Duodenal mucosa (tissue), 2 donors: Measurements from ENCODE around the gene MAPK14.

ENCODE experiments used
- H3K27ac ChIP-seq: one replicate; pipeline ENCODE4 v1.7.0; 2013; ENCODE audit warnings: low read depth, low read length
- H3K27me3 ChIP-seq, 2 donors: one replicate each; pipeline ENCODE4 v1.7.0; 2013; ENCODE audit warnings: low read length in 2 of 2, control low read depth in 1 of 2; ENCODE audit not compliant: insufficient read depth in 2 of 2, control insufficient read depth in 1 of 2
- H3K36me3 ChIP-seq, 2 donors: one replicate each; pipeline ENCODE4 v1.7.0; 2013; ENCODE audit warnings: low read length in 2 of 2, control low read depth in 1 of 2; ENCODE audit not compliant: insufficient read depth in 2 of 2, control insufficient read depth in 1 of 2
- H3K4me1 ChIP-seq, 2 donors: one replicate each; pipeline ENCODE4 v1.7.0; 2013; ENCODE audit warnings: low read length in 2 of 2, control low read depth in 1 of 2; ENCODE audit not compliant: insufficient read depth in 2 of 2, control insufficient read depth in 1 of 2
- H3K4me3 ChIP-seq, 2 donors: one replicate each; pipeline ENCODE4 v1.7.0; 2013; ENCODE audit warnings: low read length in 2 of 2, low read depth in 1 of 2
- H3K9ac ChIP-seq, 2 donors: one replicate each; pipeline ENCODE4 v1.7.0; 2013; ENCODE audit warnings: low read length in 2 of 2, low read depth in 1 of 2
- H3K9me3 ChIP-seq, 2 donors: one replicate each; pipeline ENCODE4 v1.7.0; 2013; ENCODE audit warnings: low read length in 2 of 2, control low read depth in 1 of 2; ENCODE audit not compliant: control insufficient read depth in 1 of 2

Gene MAPK14

GRCh38 chr6:36155662-36156061 is 128.1 kb downstream of the MAPK14 start:
- H3K9ac ChIP-seq, result no peak overlapping the region
- H3K4me1 ChIP-seq, result no peaks in the 10 kb centered on the region
- no peak overlapping the region for H3K27ac ChIP-seq
- no peaks in the 10 kb centered on the region for H3K27me3 ChIP-seq
- no peaks in the 10 kb centered on the region for H3K9me3 ChIP-seq
- H3K4me3 ChIP-seq, result no peak overlapping the region
- no peaks in the 10 kb centered on the region for H3K36me3 ChIP-seq

- H3K27ac ChIP-seq, result no peak overlapping the region
- no peak overlapping the region for H3K9ac ChIP-seq
- no peaks in the 10 kb centered on the region for H3K4me1 ChIP-seq
- no peak overlapping the region for H3K4me3 ChIP-seq
- H3K9me3 ChIP-seq, result no peaks in the 10 kb centered on the region
- H3K36me3 ChIP-seq, result no peaks in the 10 kb centered on the region
- no peaks in the 10 kb centered on the region for H3K27me3 ChIP-seq
These were observed 132.6 kb downstream of the MAPK14 start for GRCh38 chr6:36160147-36160760.
